GM18868 (cell line): ENCODE data around the gene PRDM12.

ENCODE experiments used
- ATAC-seq: cut with Tn5 transposase; IDR thresholded peaks from one replicate; pipeline ENCODE4 v1.9.1; 2021; ENCODE audit warnings: mild to moderate bottlenecking, moderate library complexity; ENCODE audit not compliant: unreplicated experiment

PRDM12 gene

GRCh38 chr9:130687615-130688014, 23.2 kb downstream of the PRDM12 start:
- ATAC-seq = no peak

- ATAC-seq = no peak
These were observed 23.7 kb downstream of the PRDM12 start for GRCh38 chr9:130688072-130688471.

GRCh38 chr9:130689572-130689936, 25.2 kb downstream of the PRDM12 start:
- ATAC-seq = no peak

GRCh38 chr9:130689937-130690700, 25.7 kb downstream of the PRDM12 start:
- no peak for ATAC-seq

- ATAC-seq = no peak
These were observed 27.9 kb downstream of the PRDM12 start for GRCh38 chr9:130692321-130692720.

- peak; percentile 12 for ATAC-seq
These were observed 28.7 kb downstream of the PRDM12 start for GRCh38 chr9:130693101-130693425.

GRCh38 chr9:130693426-130694191, 29.2 kb downstream of the PRDM12 start, which contains the start of gene EXOSC2:
EXOSC2 (plus strand) TSS chr9:130693780; CDS start chr9:130693792, 12 bp downstream.
- ATAC-seq = peak; percentile 96

- no peak for ATAC-seq
These were observed 29.8 kb downstream of the PRDM12 start for GRCh38 chr9:130694205-130694604.

GRCh38 chr9:130696139-130696650, 31.8 kb downstream of the PRDM12 start:
- ATAC-seq = no peak

GRCh38 chr9:130696996-130697395, 32.6 kb downstream of the PRDM12 start:
- no peak for ATAC-seq

GRCh38 chr9:130698514-130698913, 34.1 kb downstream of the PRDM12 start:
- no peak for ATAC-seq

GRCh38 chr9:130699047-130699446, 34.7 kb downstream of the PRDM12 start:
- no peak for ATAC-seq

GRCh38 chr9:130701059-130702022, 36.9 kb downstream of the PRDM12 start:
- no peak for ATAC-seq

- no peak for ATAC-seq
These were observed 39.1 kb downstream of the PRDM12 start for GRCh38 chr9:130703501-130703900.

GRCh38 chr9:130707225-130707976, 43.0 kb downstream of the PRDM12 start:
- no peak for ATAC-seq

GRCh38 chr9:130710822-130711352, 46.5 kb downstream of the PRDM12 start:
- ATAC-seq = no peak

GRCh38 chr9:130711469-130711868, 47.1 kb downstream of the PRDM12 start:
- ATAC-seq = no peak

- ATAC-seq = peak; percentile 94
These were observed 48.3 kb downstream of the PRDM12 start for GRCh38 chr9:130712564-130713285.

- no peak for ATAC-seq
These were observed 49.0 kb downstream of the PRDM12 start for GRCh38 chr9:130713286-130713960.
